OCI-LY7 (cell line): ENCODE results near the gene PDE9A.

Experiments
- CTCF ChIP-seq: fragments of 200-600 bp; sonication (generic); conservative IDR thresholded peaks from 2 replicates; pipeline ENCODE4 v1.5.1; 2014; ENCODE audit warnings: mild to moderate bottlenecking, antibody characterized with exemption, low read length, moderate library complexity, mixed read lengths
- EZH2phosphoT487 ChIP-seq: fragments of 200-600 bp; sonication (generic); IDR thresholded peaks from 2 replicates; pipeline ENCODE4 v1.6.1; 2018; ENCODE audit warnings: low read depth, borderline replicate concordance, mild to moderate bottlenecking, mixed run types, antibody characterized with exemption, low read length, moderate library complexity, mixed read lengths

- TF ChIP-seq CTCF (no peak), EZH2phosphoT487 (no peak)
Measured at GRCh38 chr21:42614811-42615351, 38.5 kb upstream of the PDE9A start.
